WERI-Rb-1 (cell line): ENCODE results near the gene RYR2.

ENCODE experiments used
- DNase-seq: peaks from one replicate; pipeline ENCODE4 v3.0.0-alpha.2; 2020
- H3K27ac ChIP-seq: fragments of 250-450 bp; sonication (Bioruptor Pico); 2 replicates; pipeline ENCODE4 v1.5.1; 2020; ENCODE audit warnings: mild to moderate bottlenecking, moderate library complexity
- H3K27me3 ChIP-seq: fragments of 250-450 bp; sonication (Bioruptor Pico); 2 replicates; pipeline ENCODE4 v1.5.1; 2021; ENCODE audit warnings: mild to moderate bottlenecking, low read depth, moderate library complexity; ENCODE audit not compliant: insufficient read depth, severe bottlenecking
- H3K36me3 ChIP-seq: fragments of 250-450 bp; sonication (Bioruptor Pico); 2 replicates; pipeline ENCODE4 v1.5.1; 2020; ENCODE audit warnings: mild to moderate bottlenecking, moderate library complexity
- H3K4me3 ChIP-seq: 2 replicates; pipeline ENCODE4 v1.5.1; 2011; ENCODE audit warnings: low read depth, mild to moderate bottlenecking, control low read depth, low read length
- H3K9me3 ChIP-seq: fragments of 250-450 bp; sonication (Bioruptor Pico); 2 replicates; pipeline ENCODE4 v1.5.1; 2021; ENCODE audit warnings: mild to moderate bottlenecking, moderate library complexity; ENCODE audit not compliant: severe bottlenecking
- TF ChIP-seq, protein P1 (sequence below): IDR thresholded peaks from 2 replicates; pipeline ENCODE4 v1.5.1; 2011; ENCODE audit warnings: low read depth, mild to moderate bottlenecking, control low read depth, inconsistent platforms, low read length

Gene RYR2

DNA sequence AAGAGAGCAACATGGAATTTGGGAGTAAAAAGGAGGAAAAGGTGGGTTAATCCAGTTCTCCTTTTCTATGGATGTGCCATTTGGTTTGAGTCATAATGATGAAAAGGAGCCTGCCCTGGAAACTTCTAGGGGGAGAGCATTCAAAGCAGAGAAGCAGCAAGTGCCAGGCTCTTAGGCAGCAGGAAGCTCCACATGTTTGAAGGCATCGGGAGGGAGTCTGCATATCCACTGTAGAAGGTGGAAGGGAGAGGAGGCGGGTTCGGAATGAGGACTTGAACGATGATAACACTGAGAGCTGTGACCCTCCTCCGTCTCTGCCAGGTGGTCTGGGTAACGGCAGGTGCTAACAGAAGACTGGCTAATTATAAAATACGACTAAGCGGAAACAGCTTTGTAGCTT, 128.2 kb downstream of the RYR2 start:
- DNase-seq, result no peak
- no peak overlapping the region for H3K4me3 ChIP-seq
- H3K9me3 ChIP-seq, result no peaks in the 10 kb centered on the region
- TF ChIP-seq, protein P1, sequence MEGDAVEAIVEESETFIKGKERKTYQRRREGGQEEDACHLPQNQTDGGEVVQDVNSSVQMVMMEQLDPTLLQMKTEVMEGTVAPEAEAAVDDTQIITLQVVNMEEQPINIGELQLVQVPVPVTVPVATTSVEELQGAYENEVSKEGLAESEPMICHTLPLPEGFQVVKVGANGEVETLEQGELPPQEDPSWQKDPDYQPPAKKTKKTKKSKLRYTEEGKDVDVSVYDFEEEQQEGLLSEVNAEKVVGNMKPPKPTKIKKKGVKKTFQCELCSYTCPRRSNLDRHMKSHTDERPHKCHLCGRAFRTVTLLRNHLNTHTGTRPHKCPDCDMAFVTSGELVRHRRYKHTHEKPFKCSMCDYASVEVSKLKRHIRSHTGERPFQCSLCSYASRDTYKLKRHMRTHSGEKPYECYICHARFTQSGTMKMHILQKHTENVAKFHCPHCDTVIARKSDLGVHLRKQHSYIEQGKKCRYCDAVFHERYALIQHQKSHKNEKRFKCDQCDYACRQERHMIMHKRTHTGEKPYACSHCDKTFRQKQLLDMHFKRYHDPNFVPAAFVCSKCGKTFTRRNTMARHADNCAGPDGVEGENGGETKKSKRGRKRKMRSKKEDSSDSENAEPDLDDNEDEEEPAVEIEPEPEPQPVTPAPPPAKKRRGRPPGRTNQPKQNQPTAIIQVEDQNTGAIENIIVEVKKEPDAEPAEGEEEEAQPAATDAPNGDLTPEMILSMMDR, result no peak
- H3K27me3 ChIP-seq, result no peaks in the 10 kb centered on the region
- no peak overlapping the region for H3K27ac ChIP-seq
- no peaks in the 10 kb centered on the region for H3K36me3 ChIP-seq

DNA sequence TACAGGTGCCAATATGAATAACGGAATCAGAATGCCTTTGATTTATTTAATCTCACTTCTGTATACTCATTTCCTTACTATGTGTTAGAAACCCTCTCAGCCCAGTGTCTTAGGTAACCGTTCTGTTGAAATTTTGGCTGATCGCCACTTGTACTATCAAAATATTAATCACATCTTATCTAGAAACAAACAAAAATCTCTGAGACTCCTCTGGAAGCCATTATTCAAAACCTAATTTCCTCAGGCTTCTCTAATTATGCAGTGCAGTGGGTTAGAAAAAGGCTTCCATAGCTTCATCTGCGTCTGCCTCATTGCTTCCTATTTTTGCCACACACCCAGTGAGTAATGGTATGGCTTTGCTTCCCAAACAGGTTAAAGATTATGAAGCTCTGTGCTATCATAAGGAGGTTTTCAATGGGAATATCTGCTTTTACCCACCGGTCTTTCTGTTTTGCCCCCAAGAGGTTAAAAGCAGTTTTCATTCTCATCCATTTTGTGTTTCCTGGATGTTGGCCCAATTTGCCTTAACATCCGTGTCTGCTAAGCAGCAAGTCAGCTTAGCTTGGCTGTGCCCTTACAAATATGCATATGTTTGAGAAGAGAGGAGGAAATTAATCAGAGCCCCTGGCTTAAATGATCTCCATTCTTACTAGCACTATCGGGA, 129.6 kb downstream of the RYR2 start:
- no peak overlapping the region for H3K4me3 ChIP-seq
- DNase-seq, result no peak
- no peaks in the 10 kb centered on the region for H3K9me3 ChIP-seq
- no peaks in the 10 kb centered on the region for H3K36me3 ChIP-seq
- TF ChIP-seq, protein P1, result no peak
- H3K27me3 ChIP-seq, result no peaks in the 10 kb centered on the region
- no peak overlapping the region for H3K27ac ChIP-seq

DNA sequence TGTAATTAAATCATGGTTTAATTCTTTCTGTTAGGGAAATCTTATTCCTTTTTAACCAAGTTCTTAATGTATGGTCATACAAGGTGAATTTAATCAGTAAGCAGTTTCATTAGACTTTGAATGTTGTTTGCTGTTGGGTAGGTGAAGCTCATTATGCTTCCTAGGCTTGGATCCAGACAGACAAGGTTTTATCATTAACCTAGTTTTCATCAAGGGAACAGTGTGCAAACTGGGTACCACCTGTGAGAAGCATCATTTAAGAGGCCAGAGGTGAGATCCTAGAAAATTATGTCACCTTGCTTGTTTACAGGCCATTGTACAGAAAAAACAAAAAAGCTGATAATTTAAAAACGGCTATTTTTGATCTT, 130.1 kb downstream of the RYR2 start:
- no peak for DNase-seq
- no peaks in the 10 kb centered on the region for H3K27me3 ChIP-seq
- H3K27ac ChIP-seq, result no peak overlapping the region
- no peaks in the 10 kb centered on the region for H3K9me3 ChIP-seq
- TF ChIP-seq, protein P1, result no peak
- no peaks in the 10 kb centered on the region for H3K36me3 ChIP-seq
- no peak overlapping the region for H3K4me3 ChIP-seq

DNA sequence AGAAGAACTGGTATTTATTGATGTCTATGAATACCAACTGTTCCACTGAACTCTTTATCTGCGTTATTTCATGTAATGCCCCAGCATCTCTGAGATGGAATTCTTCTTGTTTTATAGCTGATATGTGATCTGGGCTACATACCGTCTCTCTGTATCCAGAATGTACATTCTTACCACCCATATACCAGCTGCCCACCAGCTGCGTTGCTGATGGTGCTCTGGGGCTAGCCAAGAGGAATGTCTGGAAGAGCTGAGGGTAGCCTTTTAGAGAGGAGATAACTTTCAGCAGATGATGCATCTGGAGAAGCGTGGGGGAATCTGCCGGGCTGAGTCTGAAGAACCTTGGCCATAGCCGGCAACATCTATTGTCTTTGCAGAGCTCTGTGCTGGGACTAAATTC, 137.5 kb downstream of the RYR2 start:
- no peaks in the 10 kb centered on the region for H3K27me3 ChIP-seq
- TF ChIP-seq, protein P1, result no peak
- H3K36me3 ChIP-seq, result no peaks in the 10 kb centered on the region
- H3K9me3 ChIP-seq, result no peaks in the 10 kb centered on the region
- no peak overlapping the region for H3K27ac ChIP-seq
- no peak for DNase-seq
- H3K4me3 ChIP-seq, result no peak overlapping the region

DNA sequence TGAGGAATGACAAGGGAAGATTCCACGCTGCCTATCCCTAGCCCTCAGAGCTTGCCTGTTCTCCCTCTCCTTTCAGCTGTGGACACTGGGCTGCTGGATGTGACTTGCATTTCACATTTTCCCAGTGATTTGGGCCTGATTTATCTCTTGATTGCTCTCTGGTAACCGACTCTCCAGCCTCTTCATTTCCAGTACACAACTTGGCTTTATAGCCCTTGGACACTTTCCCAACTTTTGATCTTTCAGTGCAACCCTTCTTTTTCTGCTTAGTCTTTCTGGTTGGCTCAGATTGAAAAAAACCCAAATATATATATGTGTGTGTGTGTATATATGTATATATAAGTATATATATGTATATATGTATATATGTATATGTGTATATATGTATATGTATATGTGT, 138.3 kb downstream of the RYR2 start:
- H3K36me3 ChIP-seq, result no peaks in the 10 kb centered on the region
- no peaks in the 10 kb centered on the region for H3K9me3 ChIP-seq
- H3K27ac ChIP-seq, result no peak overlapping the region
- TF ChIP-seq, protein P1, result no peak
- H3K4me3 ChIP-seq, result no peak overlapping the region
- H3K27me3 ChIP-seq, result no peaks in the 10 kb centered on the region
- DNase-seq, result no peak

- Histone ChIP-seq H3K27ac (no peak overlapping the region), H3K4me3 (no peak overlapping the region), H3K9me3 (no peaks in the 10 kb centered on the region), H3K27me3 (no peaks in the 10 kb centered on the region), H3K36me3 (no peaks in the 10 kb centered on the region)
- TF ChIP-seq, protein P1, result no peak
- no peak for DNase-seq
Observed at GRCh38 chr1:237181743-237182317, 139.8 kb downstream of the RYR2 start.
